GM19351 (cell line): ENCODE measurements around the gene HS3ST3B1.

Source experiments
- ATAC-seq: cut with Tn5 transposase; IDR thresholded peaks from one replicate; pipeline ENCODE4 v1.9.1; 2021; ENCODE audit warnings: mild to moderate bottlenecking, moderate library complexity; ENCODE audit not compliant: unreplicated experiment

HS3ST3B1 gene

GRCh38 chr17:14352136-14352535 lies 51.3 kb downstream of the HS3ST3B1 start:
- ATAC-seq: no peak

- no peak for ATAC-seq
Measured at GRCh38 chr17:14353861-14354474, 53.1 kb downstream of the HS3ST3B1 start.

GRCh38 chr17:14354807-14355206 lies 53.9 kb downstream of the HS3ST3B1 start:
- ATAC-seq: no peak

- no peak for ATAC-seq
Measured at GRCh38 chr17:14355556-14355955, 54.7 kb downstream of the HS3ST3B1 start.

- peak; percentile 97 for ATAC-seq
Measured at GRCh38 chr17:14359163-14360020, 58.5 kb downstream of the HS3ST3B1 start.

- ATAC-seq: no peak
Measured at GRCh38 chr17:14360856-14361255, 60.0 kb downstream of the HS3ST3B1 start.

GRCh38 chr17:14361470-14361869 lies 60.6 kb downstream of the HS3ST3B1 start:
- ATAC-seq: no peak

GRCh38 chr17:14361945-14362508 lies 61.1 kb downstream of the HS3ST3B1 start:
- ATAC-seq: no peak

GRCh38 chr17:14366199-14366598 lies 65.3 kb downstream of the HS3ST3B1 start:
- ATAC-seq: no peak

GRCh38 chr17:14372461-14372860 lies 71.6 kb downstream of the HS3ST3B1 start:
- no peak for ATAC-seq

GRCh38 chr17:14372905-14373613 lies 72.2 kb downstream of the HS3ST3B1 start:
- no peak for ATAC-seq

- no peak for ATAC-seq
Measured at GRCh38 chr17:14373614-14374259, 72.9 kb downstream of the HS3ST3B1 start.

- ATAC-seq: no peak
Measured at GRCh38 chr17:14374268-14374667, 73.4 kb downstream of the HS3ST3B1 start.

GRCh38 chr17:14376666-14377065 lies 75.8 kb downstream of the HS3ST3B1 start:
- no peak for ATAC-seq

- no peak for ATAC-seq
Measured at GRCh38 chr17:14381606-14382005, 80.7 kb downstream of the HS3ST3B1 start.

GRCh38 chr17:14387036-14387435 lies 86.2 kb downstream of the HS3ST3B1 start:
- ATAC-seq: no peak

GRCh38 chr17:14389681-14390080 lies 88.8 kb downstream of the HS3ST3B1 start:
- ATAC-seq: no peak

- no peak for ATAC-seq
Measured at GRCh38 chr17:14393723-14394122, 92.8 kb downstream of the HS3ST3B1 start.

- no peak for ATAC-seq
Measured at GRCh38 chr17:14395255-14395654, 94.4 kb downstream of the HS3ST3B1 start.

GRCh38 chr17:14396547-14396946 lies 95.7 kb downstream of the HS3ST3B1 start:
- no peak for ATAC-seq

- no peak for ATAC-seq
Measured at GRCh38 chr17:14398766-14399165, 97.9 kb downstream of the HS3ST3B1 start.
